ENCODE measurements around the gene LITAF.

GRCh38 chr16:11546608-11547061, 40.1 kb downstream of the LITAF start:
- no peak for TF ChIP-seq POLR2A (IDR thresholded peaks at IDR 0.05; ENCODE audit: low read length)
- TF ChIP-seq GATA1 (IDR thresholded peaks at IDR 0.05; ENCODE audit: low read depth, low read length) = no peak
